Pancreas (tissue), 10 donors: Measurements from ENCODE around the gene SLC12A3. TPM values are rescaled to one million over a fixed set of nuclear protein-coding genes. Genes with fewer than 3 reads are reported as not detected.

Source experiments
- ATAC-seq, 4 donors: fragments of 200-7000 bp; cut with Tn5 transposase; one replicate each; pipeline versions ENCODE4 v1.8.0 to v1.9.1; 2020; ENCODE audit warnings: mild to moderate bottlenecking in 4 of 4, moderate library complexity in 4 of 4
- DNase-seq, 6 donors: peaks; one replicate each; pipeline ENCODE4 v3.0.0-alpha.2; 2020
- FAIRE-seq: peaks from 2 replicates; lab custom pipeline; 2012; peaks lifted over from hg19 to GRCh38; lab: Jason Lieb, UNC
- H3K27ac ChIP-seq, 4 donors: fragments of 200-600 bp; sonication (generic); 1 replicate in 3 of 4; 2 replicates in 1 of 4; pipeline versions ENCODE4 v1.5.0 to v1.8.0; 2020
- H3K27me3 ChIP-seq, 4 donors: fragments of 200-600 bp; one replicate each; pipeline ENCODE4 v1.8.0; 2021
- H3K36me3 ChIP-seq, 3 donors: fragments of 200-600 bp; sonication (generic) in 1 of 3; one replicate each; pipeline versions ENCODE4 v1.5.0 to v1.8.0; 2020 to 2021
- H3K4me1 ChIP-seq, 3 donors: fragments of 200-600 bp; one replicate each; pipeline ENCODE4 v1.8.0; 2021
- H3K4me3 ChIP-seq, 4 donors: fragments of 200-600 bp; sonication (generic) in 2 of 4; one replicate each; pipeline versions ENCODE4 v1.5.0 to v1.8.0; 2020 to 2021
- H3K9me3 ChIP-seq, 4 donors: fragments of 200-600 bp; one replicate each; pipeline ENCODE4 v1.8.0; 2021
- CTCF ChIP-seq, 4 donors: fragments of 200-600 bp; sonication (generic) in 3 of 4; IDR thresholded peaks; one replicate each; pipeline versions ENCODE4 v1.5.0 to v1.8.0; 2021; ENCODE audit warnings: antibody characterized with exemption in 4 of 4
- WGBS, 2 donors: extraction: QIAGEN DNeasy Blood & Tissue Kit; methylation state at CpG; one replicate each; pipeline ENCODE4 v1.1.7; 2013; 5-methylcytosine and 5-hydroxymethylcytosine counted together
- intact Hi-C, 3 donors: fragments of 100-400 bp; cut with DNase I; formaldehyde crosslinking; loops; one replicate each; pipeline versions ENCODE4 v1.11.1 to v1.14.2; 2022
- polyA plus RNA-seq, 2 donors: library from polyadenylated mRNA; stranded (reverse); fragments of 200-250 nt; gene quantifications; one replicate each; pipeline ENCODE4 v1.2.3, GENCODE V29; 2013
- total RNA-seq, 6 donors: library from RNA; stranded (reverse); fragmentation: NEBNext Ultra II Directional in 4 of 6; extraction: Animal tissue kit (Norgen Biotek cat#: 25700) in 4 of 6; gene quantifications; one replicate each; pipeline versions ENCODE4 v1.2.1 to v1.2.4, GENCODE V29; 2021 to 2023
- donor health status: healthy with polysubstance abuse.
- donor health status: DM: no; HTN: no; CAD: no; lungs with moderate emphysema.
- donor health status: DM: no; HTN: no; CAD: no.
- donor health status: control.
- donor health status: control.
- donor health status: Bipolar disorder and iron deficiency.
- donor health status: DM: yes; HTN: yes; CAD: no.
- donor health status: DM: no; HTN: no; CAD: no.
- donor health status: DM: no; HTN: no; CAD: no.
- donor health status: DM: yes; HTN: yes; CAD: no.

Gene SLC12A3
- total and polyA plus RNA-seq, 8 donors, result 0.04 to 0.12 (median 0.06) TPM; not detected in 1

- no peaks in the 10 kb centered on the region for H3K27me3 ChIP-seq
- peaks cover 0 to 12% (median 0%) of the 10 kb centered on the region in 3 donors for H3K36me3 ChIP-seq
- ATAC-seq (no peak), FAIRE-seq (no peak), DNase-seq (no peak)
- no peaks in the 10 kb centered on the region for H3K9me3 ChIP-seq
- no peaks in the 10 kb centered on the region for H3K4me1 ChIP-seq
- no peak overlapping the region for H3K4me3 ChIP-seq
- no peak overlapping the region for H3K27ac ChIP-seq
- no peak for TF ChIP-seq CTCF (IDR thresholded peaks at IDR 0.05)
- intact Hi-C loops, result no loop called here
These were observed 22.9 kb upstream of the SLC12A3 start for GRCh38 chr16:56842133-56842532.

GRCh38 chr16:56844056-56844455 is 21.0 kb upstream of the SLC12A3 start:
- TF ChIP-seq CTCF (IDR thresholded peaks at IDR 0.05), result no peak
- ATAC-seq (no peak), DNase-seq (no peak), FAIRE-seq (no peak)
- no peak overlapping the region for H3K27ac ChIP-seq
- no peak overlapping the region for H3K4me3 ChIP-seq
- H3K9me3 ChIP-seq, result no peaks in the 10 kb centered on the region
- WGBS, 2 donors, result 95 to 98% methylated on average over 6 of the region's 6 CpGs
- H3K36me3 ChIP-seq, result no peaks in the 10 kb centered on the region
- H3K4me1 ChIP-seq, result peaks cover 0 to 5% (median 0%) of the 10 kb centered on the region in 3 donors
- intact Hi-C loops, result no loop called here
- H3K27me3 ChIP-seq, result no peaks in the 10 kb centered on the region

GRCh38 chr16:56847173-56847910 is 17.7 kb upstream of the SLC12A3 start:
- H3K4me3 ChIP-seq, result no peak overlapping the region
- H3K4me1 ChIP-seq, result peaks cover 0 to 10% (median 0%) of the 10 kb centered on the region in 3 donors
- WGBS, 2 donors, result 80 to 83% methylated on average over 9 of the region's 9 CpGs
- peak overlapping the region in 3 of 4 donors; percentile 39 to 74 (median 72) for H3K27ac ChIP-seq
- DNase-seq (peak in 1 of 6 donors; percentile 27), FAIRE-seq (no peak), ATAC-seq (no peak)
- no peak for TF ChIP-seq CTCF (IDR thresholded peaks at IDR 0.05)
- intact Hi-C loops, result no loop called here
- H3K27me3 ChIP-seq, result no peaks in the 10 kb centered on the region
- H3K9me3 ChIP-seq, result no peaks in the 10 kb centered on the region
- no peaks in the 10 kb centered on the region for H3K36me3 ChIP-seq

- WGBS, 2 donors, result 46 to 49% methylated on average over 11 of the region's 11 CpGs
- peak; percentile 41 to 75 (median 70) for ATAC-seq
- Histone ChIP-seq H3K27ac (peak overlapping the region; percentile 44 to 74 (median 68)), H3K4me1 (peaks cover 0 to 10% (median 0%) of the 10 kb centered on the region in 3 donors), H3K27me3 (no peaks in the 10 kb centered on the region), H3K9me3 (no peaks in the 10 kb centered on the region), H3K36me3 (no peaks in the 10 kb centered on the region), H3K4me3 (no peak overlapping the region)
- intact Hi-C loops, result no loop called here
- FAIRE-seq, result no peak
- DNase-seq, result peak in 1 of 6 donors; percentile 47
- TF ChIP-seq CTCF (IDR thresholded peaks at IDR 0.05), result no peak
These were observed 16.7 kb upstream of the SLC12A3 start for GRCh38 chr16:56848029-56848936.
